ENCODE results near the gene OR52I1. TPM values are rescaled to one million over a fixed set of nuclear protein-coding genes. Genes with fewer than 3 reads are reported as not detected.

Gene OR52I1
- total RNA-seq, 4 donors from 2014 or later, result not detected

- H3K4me1 ChIP-seq, result no peaks in the 10 kb centered on the region
- TF ChIP-seq, protein P1, sequence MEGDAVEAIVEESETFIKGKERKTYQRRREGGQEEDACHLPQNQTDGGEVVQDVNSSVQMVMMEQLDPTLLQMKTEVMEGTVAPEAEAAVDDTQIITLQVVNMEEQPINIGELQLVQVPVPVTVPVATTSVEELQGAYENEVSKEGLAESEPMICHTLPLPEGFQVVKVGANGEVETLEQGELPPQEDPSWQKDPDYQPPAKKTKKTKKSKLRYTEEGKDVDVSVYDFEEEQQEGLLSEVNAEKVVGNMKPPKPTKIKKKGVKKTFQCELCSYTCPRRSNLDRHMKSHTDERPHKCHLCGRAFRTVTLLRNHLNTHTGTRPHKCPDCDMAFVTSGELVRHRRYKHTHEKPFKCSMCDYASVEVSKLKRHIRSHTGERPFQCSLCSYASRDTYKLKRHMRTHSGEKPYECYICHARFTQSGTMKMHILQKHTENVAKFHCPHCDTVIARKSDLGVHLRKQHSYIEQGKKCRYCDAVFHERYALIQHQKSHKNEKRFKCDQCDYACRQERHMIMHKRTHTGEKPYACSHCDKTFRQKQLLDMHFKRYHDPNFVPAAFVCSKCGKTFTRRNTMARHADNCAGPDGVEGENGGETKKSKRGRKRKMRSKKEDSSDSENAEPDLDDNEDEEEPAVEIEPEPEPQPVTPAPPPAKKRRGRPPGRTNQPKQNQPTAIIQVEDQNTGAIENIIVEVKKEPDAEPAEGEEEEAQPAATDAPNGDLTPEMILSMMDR (IDR thresholded peaks at IDR 0.05 in 4 of 5, conservative IDR thresholded peaks at IDR 0.05 in 1 of 5), result peak; percentile 42 to 88 (median 77)
- no peak for TF ChIP-seq POLR2A (IDR thresholded peaks at IDR 0.05)
- no peaks in the 10 kb centered on the region for H3K27me3 ChIP-seq
- no peak within 1 kb of the TSS for H3K27ac ChIP-seq
- H3K36me3 ChIP-seq, result no peaks in the 10 kb centered on the region
- in situ Hi-C loops (cut with MboI; ENCODE audit: low sequenced_read_pairs in 4 of 4), result loop anchor here in 3 of 4 donors (10.0 to 25.0 kb wide), 4 partner anchors 188 to 1175 kb away; partner anchors contain the start of genes OR51F2 (in 2 of the 3), OR51L1 (in 1 of the 3) and OR52N2 (in 1 of the 3)
- DNase-seq (peak in 1 of 2 donors; percentile 45), ATAC-seq (peak; percentile 72 to 88)
- peak within 1 kb of the TSS; percentile 27 to 49 (median 32) for H3K4me3 ChIP-seq
- H3K9me3 ChIP-seq, result no peaks in the 10 kb centered on the region
- intact Hi-C loops (cut with DNase I; ENCODE audit: low total_unique reads), result loop anchor here (1.0 to 5.0 kb wide), 3 partner anchors 189 to 1716 kb away; no protein-coding TSS in a partner anchor
Observed at GRCh38 chr11:4636962-4637661, 43.3 kb downstream of the OR52I1 start, which contains the start of gene OR51D1. TSS of gene OR51D1 (plus strand) at chr11:4637477. CDS start at chr11:4639791, 2,314 bp downstream.

DNA sequence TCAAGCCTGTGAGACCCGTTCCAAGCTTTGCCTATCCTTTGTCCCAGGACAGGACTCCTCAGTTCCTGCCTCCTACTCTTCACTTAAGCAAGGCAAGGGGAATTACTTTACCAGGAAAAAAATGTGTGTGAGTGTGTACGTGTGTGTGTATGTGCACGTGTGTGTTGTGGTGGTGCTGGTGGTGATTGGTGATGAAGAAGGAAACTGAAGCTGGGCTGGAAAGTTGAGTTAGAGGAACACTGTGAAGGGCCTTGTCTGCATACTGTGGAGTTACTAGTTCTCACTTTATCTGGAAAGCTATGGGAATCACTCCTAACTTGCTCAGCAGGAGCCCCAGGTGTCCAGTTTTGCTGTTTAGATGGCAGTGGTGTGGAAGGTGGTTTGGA is 43.8 kb downstream of the OR52I1 start:
- in situ Hi-C loops (cut with MboI; ENCODE audit: low sequenced_read_pairs in 4 of 4) (loop anchor here in 3 of 4 donors (10.0 to 25.0 kb wide), 4 partner anchors 187 to 1175 kb away; partner anchors contain the start of genes OR51F2 (in 2 of the 3), OR51L1 (in 1 of the 3) and OR52N2 (in 1 of the 3)), intact Hi-C loops (cut with DNase I; ENCODE audit: low total_unique reads) (loop anchor here (1.0 to 5.0 kb wide), 3 partner anchors 189 to 1715 kb away; no protein-coding TSS in a partner anchor)
- no peak for ATAC-seq
- no peaks in the 10 kb centered on the region for H3K4me1 ChIP-seq
- no peak overlapping the region for H3K4me3 ChIP-seq
- TF ChIP-seq, protein P1 (IDR thresholded peaks at IDR 0.05 in 4 of 5, conservative IDR thresholded peaks at IDR 0.05 in 1 of 5), result no peak
- no peak for TF ChIP-seq POLR2A (IDR thresholded peaks at IDR 0.05)
- H3K36me3 ChIP-seq, result no peaks in the 10 kb centered on the region
- H3K27me3 ChIP-seq, result no peaks in the 10 kb centered on the region
- H3K9me3 ChIP-seq, result no peaks in the 10 kb centered on the region
- H3K27ac ChIP-seq, result no peak overlapping the region
- no peak for DNase-seq

DNA sequence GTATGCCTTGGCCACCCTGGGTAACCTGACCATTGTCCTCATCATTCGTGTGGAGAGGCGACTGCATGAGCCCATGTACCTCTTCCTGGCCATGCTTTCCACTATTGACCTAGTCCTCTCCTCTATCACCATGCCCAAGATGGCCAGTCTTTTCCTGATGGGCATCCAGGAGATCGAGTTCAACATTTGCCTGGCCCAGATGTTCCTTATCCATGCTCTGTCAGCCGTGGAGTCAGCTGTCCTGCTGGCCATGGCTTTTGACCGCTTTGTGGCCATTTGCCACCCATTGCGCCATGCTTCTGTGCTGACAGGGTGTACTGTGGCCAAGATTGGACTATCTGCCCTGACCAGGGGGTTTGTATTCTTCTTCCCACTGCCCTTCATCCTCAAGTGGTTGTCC is 46.1 kb downstream of the OR52I1 start:
- Histone ChIP-seq H3K4me3 (no peak overlapping the region), H3K36me3 (no peaks in the 10 kb centered on the region), H3K27ac (no peak overlapping the region), H3K9me3 (no peaks in the 10 kb centered on the region), H3K4me1 (no peaks in the 10 kb centered on the region), H3K27me3 (no peaks in the 10 kb centered on the region)
- intact Hi-C loops (cut with DNase I; ENCODE audit: low total_unique reads), result loop anchor here (5.0 kb wide), 1 partner anchor 362 kb away; no protein-coding TSS in a partner anchor
- in situ Hi-C loops (cut with MboI; ENCODE audit: low sequenced_read_pairs in 4 of 4), result loop anchor here in 3 of 4 donors (10.0 to 25.0 kb wide), 4 partner anchors 185 to 1172 kb away; partner anchors contain the start of genes OR51F2 (in 2 of the 3), OR51L1 (in 1 of the 3) and OR52N2 (in 1 of the 3)
- no peak for TF ChIP-seq POLR2A (IDR thresholded peaks at IDR 0.05)
- TF ChIP-seq, protein P1 (IDR thresholded peaks at IDR 0.05 in 4 of 5, conservative IDR thresholded peaks at IDR 0.05 in 1 of 5), result no peak
- ATAC-seq (no peak), DNase-seq (no peak)

DNA sequence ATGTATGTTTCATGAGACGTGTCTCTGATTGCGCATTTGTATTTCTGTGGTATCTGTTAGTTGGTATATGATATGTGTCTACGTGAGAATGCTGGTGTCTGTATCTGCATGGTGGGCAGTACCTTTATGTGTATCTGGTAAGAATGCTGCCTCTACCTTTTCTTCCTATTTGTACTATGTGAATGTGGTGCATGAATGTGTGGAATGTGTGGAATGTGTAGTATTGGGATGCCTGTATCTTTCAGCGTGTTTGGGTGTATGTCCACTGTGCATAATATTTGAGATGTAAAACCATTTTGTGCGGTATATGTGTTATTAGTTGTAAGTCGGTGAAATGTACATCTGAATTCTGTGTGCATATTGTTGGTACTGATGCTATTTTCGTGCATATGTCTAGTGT is 47.7 kb downstream of the OR52I1 start:
- in situ Hi-C loops (cut with MboI; ENCODE audit: low sequenced_read_pairs in 4 of 4), result loop anchor here in 2 of 4 donors (25.0 kb wide), 3 partner anchors 346 to 1171 kb away; partner anchors contain the start of genes OR51L1 (in 1 of the 2) and OR52N2 (in 1 of the 2)

More for the DNA sequence above, 47.7 kb downstream of the OR52I1 start:
- intact Hi-C loops (cut with DNase I; ENCODE audit: low total_unique reads), result no loop called here
- DNase-seq (no peak), ATAC-seq (no peak)
- Histone ChIP-seq H3K4me1 (peaks cover 8 to 14% of the 10 kb centered on the region in 2 donors), H3K27me3 (no peaks in the 10 kb centered on the region), H3K36me3 (no peaks in the 10 kb centered on the region), H3K4me3 (no peak overlapping the region), H3K9me3 (no peaks in the 10 kb centered on the region), H3K27ac (peak overlapping the region in 2 of 4 donors; percentile 41 to 59)
- TF ChIP-seq, protein P1 (IDR thresholded peaks at IDR 0.05 in 4 of 5, conservative IDR thresholded peaks at IDR 0.05 in 1 of 5), result no peak
- no peak for TF ChIP-seq POLR2A (IDR thresholded peaks at IDR 0.05)

Data from gastrocnemius medialis (tissue), 4 donors.